ENCODE data around the gene TMEM221.
A peak's percentile ranks its signal among the peaks of the same experiment; 100 is the strongest.

TMEM221 gene

DNA sequence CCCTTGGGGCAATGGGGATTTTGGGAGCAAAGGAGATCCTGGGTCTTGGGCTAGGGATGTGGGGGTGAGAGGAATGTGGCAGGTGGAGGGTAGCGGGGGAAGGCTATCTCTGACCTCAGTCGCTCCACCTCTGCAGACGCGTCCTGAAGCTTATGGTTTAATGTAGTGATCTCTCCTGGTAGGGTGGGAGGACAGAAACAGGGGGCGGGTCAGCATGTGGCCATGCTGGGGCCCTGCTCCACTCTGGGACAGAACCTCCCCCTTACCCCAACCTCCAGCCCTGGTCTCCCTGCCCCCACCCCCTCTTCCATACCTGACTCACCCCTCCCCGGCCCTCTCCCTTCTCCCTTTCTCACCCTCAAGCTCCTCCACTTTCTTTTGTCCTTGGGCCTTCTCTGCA is 44.5 kb downstream of the TMEM221 start:
- DNase-seq, result no peak

DNA sequence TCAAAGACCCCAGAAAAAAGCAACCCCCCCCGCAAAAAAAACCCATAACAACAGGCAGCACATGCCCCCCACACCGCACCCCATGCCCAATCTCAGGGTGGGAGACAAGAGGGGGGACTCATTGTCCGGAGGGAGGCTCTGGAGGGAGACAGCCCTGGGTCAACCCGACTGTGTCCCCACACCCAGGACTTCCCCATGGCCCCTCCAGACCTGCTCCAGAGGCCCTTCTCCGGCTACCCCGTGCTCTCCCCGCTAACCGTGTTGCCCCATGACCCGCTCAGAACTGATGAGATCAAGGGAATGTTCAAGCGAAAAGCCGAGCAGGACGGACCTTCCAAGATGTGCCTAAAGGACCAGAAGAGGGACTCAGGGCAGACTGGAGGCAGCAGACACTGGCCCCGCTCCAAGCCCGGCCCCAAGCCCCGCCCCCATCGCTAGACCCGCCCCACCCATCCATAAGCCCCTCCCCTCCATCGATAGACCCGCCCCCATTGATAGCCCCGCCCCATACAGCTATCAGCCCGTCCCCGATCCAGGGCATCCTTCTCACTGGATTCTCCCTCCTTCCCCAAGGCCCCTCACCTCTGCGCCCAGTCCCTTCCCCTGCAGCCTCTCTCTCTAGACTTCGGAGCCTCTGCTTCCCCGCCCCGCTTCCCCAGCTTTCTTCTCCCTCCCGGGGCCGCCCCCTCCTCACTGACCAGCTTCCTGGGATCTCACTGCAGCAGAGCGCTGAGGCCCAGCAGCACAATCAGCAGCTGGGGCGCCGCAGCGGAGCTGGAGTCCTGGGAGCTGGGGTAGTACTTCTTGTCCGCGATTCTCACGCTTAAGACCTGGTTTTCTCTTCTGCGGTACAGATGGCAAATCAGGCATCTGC is 45.2 kb downstream of the TMEM221 start:
- no peak for DNase-seq

DNA sequence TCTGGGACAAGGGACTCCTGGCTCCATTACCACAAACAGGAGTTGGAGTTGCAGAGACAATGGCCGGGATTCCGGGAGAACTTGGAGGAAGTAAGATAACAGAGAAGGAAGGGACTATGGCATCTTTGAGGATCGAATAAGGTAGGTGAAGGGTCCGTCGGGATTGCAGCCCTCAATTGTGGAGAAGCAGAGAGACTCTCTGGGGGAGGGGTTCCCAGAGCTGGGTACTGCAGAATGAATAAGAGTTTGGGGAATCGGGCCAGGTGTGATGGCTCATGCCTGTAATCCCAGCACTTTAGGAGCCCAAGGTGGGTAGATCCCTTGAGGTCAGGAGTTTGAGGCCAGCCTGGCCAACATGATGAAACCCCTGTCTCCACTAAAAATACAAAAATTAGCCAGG is 46.8 kb downstream of the TMEM221 start:
- DNase-seq, result no peak

DNA sequence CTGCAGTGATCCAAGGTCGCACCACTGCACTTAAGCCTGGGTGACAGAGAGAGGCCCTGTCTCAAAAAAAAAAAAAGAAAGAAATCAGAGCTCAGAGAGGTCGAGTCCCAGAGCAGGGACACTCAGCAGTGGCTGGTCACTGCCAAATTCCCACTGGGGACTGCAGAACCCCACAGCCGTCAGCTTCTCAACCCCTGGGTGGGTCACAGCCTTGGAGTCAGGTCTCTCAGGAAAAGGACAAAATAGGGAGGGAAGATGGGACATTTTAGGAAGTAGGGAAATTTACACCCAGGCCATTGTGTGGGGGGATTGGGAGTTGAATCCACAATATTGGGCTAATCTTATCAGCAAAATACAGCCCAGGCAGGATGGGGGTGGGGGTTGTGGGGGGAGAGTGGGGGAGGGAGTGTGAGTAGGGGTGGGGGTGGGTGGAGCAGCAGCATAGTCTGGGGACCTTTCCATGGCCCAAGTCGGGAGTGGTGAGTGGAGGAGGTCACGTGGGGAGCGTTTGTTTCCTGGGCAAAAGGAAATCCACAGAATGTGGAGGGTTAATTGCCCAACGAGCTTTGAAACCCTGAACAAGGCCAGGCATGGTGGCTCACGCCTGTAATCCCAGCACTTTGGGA is 49.5 kb downstream of the TMEM221 start:
- DNase-seq, result no peak

DNA sequence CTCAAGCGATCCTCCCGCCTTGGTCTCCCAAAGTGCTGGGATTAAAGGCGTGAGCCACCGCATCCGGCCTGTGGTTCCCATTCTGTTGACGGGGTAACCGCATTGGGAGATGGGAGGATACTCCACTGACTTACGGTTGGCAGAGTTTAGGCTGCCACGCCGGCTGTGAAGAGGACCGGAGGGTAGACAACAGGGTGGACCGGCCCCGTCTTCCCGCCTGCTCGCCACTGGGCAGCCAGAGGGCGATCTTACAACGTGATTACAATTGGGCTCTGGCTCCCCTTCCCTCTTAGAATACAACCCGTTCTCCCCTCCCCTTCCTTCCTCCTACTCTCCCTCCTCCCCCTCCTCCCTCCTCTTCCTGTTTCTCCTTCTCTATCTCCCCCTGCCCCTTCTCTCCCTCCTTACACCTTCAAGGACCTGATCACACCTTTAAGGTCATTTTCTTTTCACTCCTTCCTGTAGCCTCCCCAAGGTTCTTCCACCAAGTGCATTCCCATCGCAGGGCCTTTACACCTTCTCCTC is 53.5 kb downstream of the TMEM221 start:
- DNase-seq, result no peak

DNA sequence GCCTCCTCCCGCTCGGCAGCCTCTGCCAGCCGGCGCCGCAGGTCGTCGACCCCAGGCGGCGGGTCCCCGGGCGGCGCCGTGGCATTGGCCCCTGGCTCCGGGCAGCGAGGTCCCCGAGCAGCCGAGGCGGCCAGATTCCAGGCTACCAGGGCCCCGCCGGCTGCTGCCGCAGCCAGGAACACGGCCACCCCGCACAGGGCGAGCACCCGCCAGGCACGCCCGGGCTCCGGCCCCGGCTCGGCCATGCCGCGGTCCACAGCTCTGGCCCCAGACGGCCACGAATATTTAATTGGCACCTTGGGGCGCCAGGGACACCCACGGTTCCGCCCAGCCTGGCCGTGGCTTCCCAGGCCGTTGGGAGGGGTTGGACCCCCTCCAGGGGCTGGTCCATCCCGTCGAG is 54.6 kb downstream of the TMEM221 start, which contains the start of gene CCDC194:
Gene CCDC194 (minus strand): TSS at position 283 of the 400 bp plus-strand sequence. CDS start 38 bp downstream, at position 245.
- no peak for DNase-seq

DNA sequence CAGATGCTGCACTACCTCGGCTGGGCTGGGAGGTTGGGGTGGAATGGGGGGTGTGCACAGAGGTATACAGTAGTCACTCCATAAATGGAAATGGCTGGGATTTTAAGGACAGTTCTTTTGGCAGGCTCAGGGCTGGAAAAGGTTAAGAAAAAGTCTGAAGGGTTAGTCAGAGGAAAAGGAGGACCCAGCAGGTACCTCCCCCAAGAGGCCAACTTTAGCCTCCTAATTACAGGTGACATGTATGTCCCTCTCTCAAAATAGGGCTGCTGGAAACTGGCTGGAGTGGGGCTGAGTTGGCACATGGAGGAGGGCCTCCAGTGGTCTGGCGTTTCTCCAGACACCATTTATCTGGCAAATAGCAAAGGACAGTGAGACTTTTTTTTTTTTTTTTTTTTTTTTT is 55.5 kb downstream of the TMEM221 start:
- no peak for DNase-seq

DNA sequence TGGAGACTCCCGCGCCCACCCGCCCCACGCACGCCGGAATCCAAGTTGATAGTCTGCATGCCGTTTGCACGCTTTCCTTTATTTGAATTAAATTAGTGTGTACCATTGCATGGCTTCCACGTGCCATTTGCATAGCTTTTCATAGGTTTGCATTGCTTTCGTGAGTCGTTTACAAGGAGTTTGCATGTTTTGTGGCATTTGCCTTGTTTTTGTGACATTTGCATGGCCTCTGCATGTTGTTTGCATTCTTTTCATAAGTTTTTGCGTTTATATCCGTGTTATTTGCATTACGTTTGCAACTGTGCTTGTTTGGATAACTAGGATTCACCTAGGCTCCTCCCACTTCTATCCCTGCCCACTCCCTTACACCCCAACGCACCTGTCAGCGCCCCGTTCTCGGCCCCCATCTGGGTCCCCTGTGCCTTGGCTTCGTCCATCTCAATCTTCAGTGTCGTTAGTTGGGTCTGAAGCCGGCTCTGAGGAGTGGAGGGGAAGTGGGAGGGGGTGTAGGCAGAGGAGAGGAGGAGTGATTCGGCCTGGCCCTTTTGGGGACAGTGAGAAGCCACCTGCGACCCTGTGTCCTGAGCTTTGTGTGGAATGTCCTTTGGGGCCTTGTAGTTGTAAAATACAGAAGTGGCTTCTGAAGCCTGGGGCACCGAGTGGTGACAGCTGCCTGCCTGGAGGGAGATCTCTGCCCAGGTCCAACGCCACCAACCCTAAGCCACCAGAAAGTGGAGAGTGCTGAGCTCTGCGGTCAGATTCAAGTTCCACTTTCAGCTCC is 56.9 kb downstream of the TMEM221 start:
- no peak for DNase-seq

DNA sequence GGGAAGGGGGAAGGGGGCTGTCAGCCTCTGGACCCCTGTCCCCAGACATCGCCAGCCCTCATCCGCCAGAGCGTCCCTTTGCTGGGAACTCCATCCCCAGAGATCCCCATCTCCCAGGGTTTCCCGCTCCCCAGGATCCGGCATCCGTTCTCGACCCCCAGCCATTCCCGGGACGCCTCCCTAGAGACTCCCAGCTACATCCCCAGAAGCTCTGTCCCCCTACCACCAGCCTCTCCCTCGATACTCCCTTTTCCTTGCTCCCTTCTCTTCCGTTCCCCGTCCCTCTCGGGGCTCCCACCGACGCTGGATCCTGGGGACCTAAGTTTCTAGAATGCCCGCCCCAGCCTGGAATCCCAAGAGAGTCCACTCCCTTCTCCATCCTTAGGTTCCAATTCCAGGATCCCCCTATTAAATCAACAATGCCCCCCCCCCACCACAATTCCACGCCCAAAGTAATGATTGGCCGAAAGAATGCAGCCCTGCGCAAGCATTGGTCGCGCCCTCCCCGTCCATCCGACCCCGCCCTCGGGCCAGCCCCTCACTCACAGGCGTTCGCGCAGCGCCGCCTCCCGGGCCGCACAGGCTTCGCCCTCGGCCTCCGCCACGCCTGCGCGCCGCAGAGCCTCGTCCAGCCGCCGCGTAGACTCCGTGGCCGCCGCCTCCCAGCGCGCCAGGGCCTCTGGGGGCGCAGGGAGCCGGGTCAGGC is 57.6 kb downstream of the TMEM221 start:
- peak; percentile 86 for DNase-seq

DNA sequence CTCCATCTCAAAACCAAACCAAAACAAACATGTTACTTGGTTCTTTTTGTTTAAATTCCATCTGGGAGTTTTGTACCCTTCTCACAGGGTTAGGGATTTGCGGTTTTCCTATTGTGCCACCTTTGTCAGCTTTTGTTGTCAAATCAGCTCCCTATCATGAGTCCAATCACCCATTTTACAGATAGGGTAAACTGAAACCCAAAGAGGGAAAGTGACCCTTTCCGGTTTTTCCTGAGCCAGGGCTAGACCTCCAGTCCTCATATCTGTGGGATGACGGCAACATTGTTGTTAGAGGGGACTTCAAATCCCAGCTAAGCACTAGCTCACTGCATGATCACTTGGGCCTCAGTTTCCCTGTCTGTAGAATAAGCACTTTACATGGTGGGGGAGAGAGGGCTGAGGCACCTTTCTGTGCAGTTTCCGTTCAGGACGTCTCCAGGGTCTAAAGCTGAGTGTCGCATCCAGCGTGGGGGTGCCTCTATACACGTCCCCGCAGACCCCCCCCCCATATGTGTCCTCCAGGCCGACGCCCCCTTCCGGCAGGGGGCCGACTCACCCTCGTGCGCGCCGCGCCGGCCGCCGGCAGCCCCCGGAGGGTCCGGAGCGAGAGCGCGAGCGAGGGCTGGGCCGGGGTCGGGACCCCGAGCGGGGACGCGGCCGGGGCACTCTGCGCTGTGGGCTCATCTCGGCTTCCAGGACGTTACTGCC is 58.4 kb downstream of the TMEM221 start:
- no peak for DNase-seq

DNA sequence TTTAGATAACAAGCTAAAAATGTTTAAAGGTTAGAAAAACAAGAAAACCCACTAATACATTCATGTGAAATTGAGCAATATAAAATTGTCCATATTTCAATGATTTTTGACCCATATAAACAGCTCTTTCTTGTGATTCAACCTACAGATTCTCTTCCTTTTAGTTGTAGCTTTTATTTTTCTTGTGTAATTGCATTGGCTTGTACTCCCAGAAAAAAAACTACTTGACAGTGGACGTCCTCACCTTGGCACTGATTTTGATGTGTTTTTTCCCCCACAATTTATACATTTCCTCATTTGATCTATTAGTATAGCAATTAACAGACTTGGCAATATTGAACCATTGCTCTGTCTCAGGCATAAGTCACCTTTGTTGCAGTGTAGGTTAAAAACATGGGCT is 59.2 kb downstream of the TMEM221 start:
- no peak for DNase-seq

DNA sequence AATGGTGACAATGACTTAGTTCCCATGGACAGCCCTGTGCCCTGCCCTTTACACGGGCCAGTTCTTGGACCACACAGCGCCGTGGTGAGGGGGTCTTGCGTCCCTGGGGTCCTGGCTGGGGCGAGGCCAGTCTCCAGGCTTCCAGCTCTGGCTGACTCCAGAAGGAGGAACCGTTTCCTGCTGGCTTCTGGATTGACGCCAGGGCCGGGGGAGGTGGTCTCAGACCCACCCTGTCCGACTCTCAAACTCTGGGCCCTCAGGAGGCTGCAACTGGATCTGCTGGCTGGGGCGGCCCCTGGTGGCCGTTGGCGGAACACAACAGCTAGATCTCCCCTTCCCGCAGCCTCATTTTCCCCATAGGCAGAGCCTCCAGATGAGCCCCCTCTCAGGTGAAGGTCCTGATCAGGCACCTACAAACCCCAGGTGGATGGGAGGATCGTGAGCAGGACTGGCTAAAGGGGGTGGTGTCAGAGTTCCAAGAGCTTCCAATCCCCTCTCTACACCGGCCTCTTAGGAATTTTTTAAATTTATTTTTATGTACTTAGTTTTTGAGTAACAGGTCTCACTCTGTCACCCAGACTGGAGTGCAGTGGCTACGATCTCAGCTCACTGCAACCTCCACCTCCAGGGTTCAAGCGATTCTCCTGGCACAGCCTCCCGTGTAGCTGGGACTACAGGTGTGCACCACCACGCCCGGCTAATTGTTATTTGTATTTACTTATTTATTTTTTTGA is 62.4 kb downstream of the TMEM221 start:
- peak; percentile 55 for DNase-seq

Measured in CD4-positive, alpha-beta T cell treated with Interleukin-15 for 1 hour (primary cell).